D721Med (cell line): ENCODE data around the gene LAMP1.
"Not testable (repeated sequence)": the region's sequence is repeated elsewhere in the genome, so short reads cannot be mapped to it uniquely, and the experiment has no call there.

ENCODE experiments used
- DNase-seq: peaks from one replicate; pipeline ENCODE4 v3.0.0; 2011; ENCODE audit warnings: low spot score; ENCODE audit not compliant: insufficient read length
- FAIRE-seq: peaks from 2 replicates; lab custom pipeline; 2011; peaks lifted over from hg19 to GRCh38; lab: Jason Lieb, UNC
- CTCF ChIP-seq: IDR thresholded peaks from 2 replicates; pipeline ENCODE4 v1.5.1; 2012; ENCODE audit warnings: mild to moderate bottlenecking, control low read depth; ENCODE audit not compliant: insufficient read depth; ENCODE audit errors: missing control alignments

The LAMP1 gene

GRCh38 chr13:113298043-113298945 lies 1.3 kb downstream of the LAMP1 start:
- DNase-seq (no peak), FAIRE-seq (no peak)

GRCh38 chr13:113299951-113300350 lies 2.9 kb downstream of the LAMP1 start:
- no peak for TF ChIP-seq CTCF
- FAIRE-seq (no peak), DNase-seq (no peak)

More at GRCh38 chr13:113298043-113298945, 1.3 kb downstream of the LAMP1 start:
- TF ChIP-seq CTCF: no peak

- TF ChIP-seq CTCF: no peak
- FAIRE-seq (no peak), DNase-seq (no peak)
These were observed 5.9 kb downstream of the LAMP1 start for GRCh38 chr13:113302986-113303385.

GRCh38 chr13:113304121-113304520 lies 7.1 kb downstream of the LAMP1 start:
- no peak for TF ChIP-seq CTCF
- no peak for FAIRE-seq
- DNase-seq: no peak

GRCh38 chr13:113305208-113305607 lies 8.2 kb downstream of the LAMP1 start:
- DNase-seq: no peak
- FAIRE-seq: no peak
- no peak for TF ChIP-seq CTCF

- no peak for TF ChIP-seq CTCF
- DNase-seq (no peak), FAIRE-seq (no peak)
These were observed 10.5 kb downstream of the LAMP1 start for GRCh38 chr13:113307491-113307890.

GRCh38 chr13:113309473-113309872 lies 12.4 kb downstream of the LAMP1 start:
- no peak for TF ChIP-seq CTCF
- DNase-seq (no peak), FAIRE-seq (no peak)

GRCh38 chr13:113314112-113314511 lies 17.1 kb downstream of the LAMP1 start:
- FAIRE-seq, DNase-seq: not testable (repeated sequence)

GRCh38 chr13:113314895-113315470 lies 17.9 kb downstream of the LAMP1 start:
- not testable (repeated sequence) for FAIRE-seq

More at GRCh38 chr13:113314895-113315470, 17.9 kb downstream of the LAMP1 start:
- not testable (repeated sequence) for DNase-seq
